Glomerular endothelial cell (primary cell): Measurements from ENCODE around the gene USH2A. TPM values are rescaled to one million over a fixed set of nuclear protein-coding genes. Genes with fewer than 3 reads are reported as not detected.
"Not testable (repeated sequence)": the region's sequence is repeated elsewhere in the genome, so short reads cannot be mapped to it uniquely, and the experiment has no call there.

Source experiments
- DNase-seq: peaks from one replicate; pipeline ENCODE4 v3.0.0-alpha.2; 2011; ENCODE audit warnings: low read depth, low spot score; ENCODE audit errors: extremely low read depth
- total RNA-seq: library from RNA; depleted of rRNA; stranded (reverse); fragments of >200 nt; gene quantifications from 2 replicates; pipeline ENCODE4 v1.2.3, GENCODE V29; 2015

USH2A gene
- total RNA-seq, 1 donor from 2014 or later = not detected

- DNase-seq = no peak
Measured at GRCh38 chr1:216416488-216416887, 6.8 kb downstream of the USH2A start.

- DNase-seq = no peak
Measured at GRCh38 chr1:216410026-216410425, 13.2 kb downstream of the USH2A start.

- DNase-seq = no peak
Measured at GRCh38 chr1:216390956-216391355, 32.3 kb downstream of the USH2A start.

DNA sequence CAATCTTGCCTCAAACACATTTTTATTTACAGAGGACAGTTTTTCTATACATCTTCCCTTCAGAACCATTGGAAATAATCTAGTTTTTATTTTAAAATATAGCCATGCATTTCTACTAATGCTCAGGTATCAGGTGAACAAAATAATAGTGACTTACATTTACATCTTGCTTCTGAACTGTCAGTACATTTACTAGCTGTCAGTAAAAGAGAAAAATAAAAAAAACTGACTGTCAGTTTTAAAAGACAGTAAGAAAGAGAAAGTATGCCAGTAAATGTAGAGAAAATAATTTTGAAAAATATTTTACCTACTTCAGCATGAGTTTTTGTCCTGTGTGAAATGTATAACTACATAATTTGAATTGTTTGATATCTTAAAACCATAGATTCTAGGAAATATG, 33.5 kb downstream of the USH2A start:
- DNase-seq = no peak

GRCh38 chr1:216388558-216388957, 34.7 kb downstream of the USH2A start:
- no peak for DNase-seq

DNA sequence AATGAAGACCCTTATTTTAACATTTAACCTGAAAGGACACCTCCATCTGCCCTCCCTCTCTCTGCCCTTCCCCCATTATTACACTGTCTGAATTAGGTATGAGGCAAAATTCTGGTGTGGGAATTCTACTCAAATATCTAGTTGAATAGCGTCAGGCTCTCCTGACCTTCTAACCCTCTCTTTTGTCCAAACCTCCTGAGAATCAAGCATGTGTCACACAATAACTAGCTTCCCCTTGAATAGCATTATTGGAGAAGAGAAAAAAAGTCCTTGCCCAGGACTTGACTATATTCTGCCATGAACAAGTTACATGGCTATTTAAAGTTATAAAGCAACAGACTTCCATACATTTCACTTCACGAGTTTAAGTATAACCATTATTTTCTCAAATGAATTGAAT, 35.5 kb downstream of the USH2A start:
- no peak for DNase-seq

DNA sequence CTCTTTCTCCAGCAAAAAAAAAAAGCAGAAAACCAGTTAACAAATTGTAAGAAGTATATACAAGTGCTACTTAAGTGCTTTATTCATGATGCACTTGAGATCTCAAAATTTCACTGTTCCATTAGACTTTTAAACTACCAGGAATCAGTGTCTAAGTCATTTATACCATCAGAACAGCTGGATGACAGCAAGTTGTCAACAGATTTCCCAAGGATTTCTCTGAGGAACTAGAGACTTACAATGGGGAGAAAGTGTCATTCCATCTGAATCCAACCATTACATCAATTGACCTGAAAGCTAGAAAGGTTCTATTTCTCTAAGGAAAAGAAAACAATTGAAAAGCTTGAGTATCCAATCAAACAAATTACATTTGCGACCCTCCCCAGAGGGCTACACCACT, 43.8 kb downstream of the USH2A start:
- no peak for DNase-seq

DNA sequence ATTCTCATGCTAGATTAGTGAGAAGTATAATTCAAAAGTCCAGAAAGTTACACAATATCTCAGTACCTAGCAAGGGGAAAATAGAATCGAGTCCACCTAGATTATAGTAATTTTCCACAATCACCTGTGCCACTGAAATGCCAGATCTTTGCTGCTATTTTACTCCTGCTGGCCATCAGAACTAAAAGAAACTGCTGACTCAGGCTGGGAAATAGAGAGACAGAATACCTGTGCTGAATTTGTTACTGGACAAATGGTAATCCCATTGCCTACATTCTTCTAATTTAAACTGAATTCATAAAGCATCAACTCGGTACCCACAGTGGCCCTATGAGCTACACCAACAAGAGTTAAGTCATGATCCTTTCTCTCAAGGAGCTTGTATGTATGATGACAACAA, 55.0 kb downstream of the USH2A start:
- no peak for DNase-seq

DNA sequence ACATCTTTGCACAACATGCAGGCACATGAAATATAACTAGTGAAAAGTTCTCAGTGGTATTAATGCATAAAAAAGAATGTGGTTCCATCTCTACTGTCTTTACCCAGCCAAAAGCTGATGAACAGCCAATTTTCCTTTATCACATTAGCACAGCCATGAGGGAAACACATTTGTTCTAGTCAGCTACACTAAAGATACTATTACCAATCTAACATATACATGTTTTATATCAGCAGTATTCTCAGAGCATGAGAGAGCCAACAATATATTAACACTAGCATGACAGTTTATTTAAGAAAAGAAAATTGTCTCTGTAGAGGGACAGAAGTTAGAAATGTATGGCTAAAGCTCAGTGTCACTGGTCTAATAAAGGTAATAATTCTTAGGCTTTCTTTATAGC, 56.3 kb downstream of the USH2A start:
- DNase-seq = no peak

DNA sequence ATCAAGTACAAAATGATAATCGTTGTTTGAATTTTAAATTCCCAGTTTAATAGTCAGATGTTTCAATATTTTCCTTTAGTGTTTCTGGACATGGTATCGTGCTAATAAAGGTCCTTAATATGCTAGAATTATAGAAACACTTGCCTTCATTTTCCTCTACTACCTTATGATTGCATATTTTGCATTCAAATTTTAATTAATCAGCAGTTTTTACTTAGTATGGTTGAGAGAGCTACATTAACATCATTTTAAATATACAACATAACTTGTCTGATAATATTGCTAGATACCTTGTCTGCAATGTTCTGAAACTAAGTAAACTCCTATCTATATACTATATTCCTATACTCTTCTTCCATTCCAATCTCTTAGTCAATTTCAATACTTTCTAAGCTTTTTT, 66.3 kb downstream of the USH2A start:
- no peak for DNase-seq

GRCh38 chr1:216350186-216350585, 73.1 kb downstream of the USH2A start:
- no peak for DNase-seq

GRCh38 chr1:216346526-216346925, 76.7 kb downstream of the USH2A start:
- no peak for DNase-seq

- not testable (repeated sequence) for DNase-seq
Measured at GRCh38 chr1:216340542-216340941, 82.7 kb downstream of the USH2A start.

DNA sequence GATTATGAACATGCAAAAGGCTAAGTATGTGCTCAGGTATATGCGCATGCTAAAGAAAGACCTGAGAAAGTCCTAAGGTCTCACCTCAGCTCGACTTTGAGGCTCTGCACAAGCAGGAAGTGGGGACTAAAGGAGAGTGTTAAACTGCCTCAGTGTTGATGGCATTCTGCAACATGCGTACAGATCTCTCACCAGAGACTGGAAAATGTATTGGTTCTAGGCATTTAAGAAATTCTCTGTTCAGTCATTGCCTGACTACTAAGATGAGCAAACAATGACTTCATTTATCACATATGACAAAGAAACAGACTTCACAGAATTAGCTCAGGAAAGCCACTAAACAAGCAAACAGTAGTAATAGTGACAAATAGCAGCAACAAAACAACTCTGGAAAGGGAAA, 90.8 kb downstream of the USH2A start:
- DNase-seq = no peak

GRCh38 chr1:216332003-216332402, 91.2 kb downstream of the USH2A start:
- no peak for DNase-seq

- no peak for DNase-seq
Measured at GRCh38 chr1:216331211-216331610, 92.0 kb downstream of the USH2A start.

DNA sequence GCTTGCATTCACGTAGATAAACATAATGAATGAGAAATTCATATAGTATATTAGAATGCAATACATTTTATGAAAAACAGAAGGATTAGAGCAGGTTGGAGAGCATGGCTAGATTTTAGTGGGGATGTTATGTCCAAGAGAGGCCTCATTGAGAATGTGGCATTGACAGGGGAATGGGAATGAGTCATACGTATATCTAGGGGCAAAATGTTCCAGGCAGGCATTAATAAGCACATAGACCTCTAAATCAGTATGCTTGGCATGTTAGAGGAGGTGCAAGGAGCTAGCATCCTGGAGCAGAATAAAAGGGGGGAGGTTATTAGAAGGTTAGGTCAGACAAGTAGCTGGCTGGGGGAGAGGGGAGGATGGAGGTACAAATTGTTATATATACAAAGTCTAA, 93.0 kb downstream of the USH2A start:
- DNase-seq = no peak

DNA sequence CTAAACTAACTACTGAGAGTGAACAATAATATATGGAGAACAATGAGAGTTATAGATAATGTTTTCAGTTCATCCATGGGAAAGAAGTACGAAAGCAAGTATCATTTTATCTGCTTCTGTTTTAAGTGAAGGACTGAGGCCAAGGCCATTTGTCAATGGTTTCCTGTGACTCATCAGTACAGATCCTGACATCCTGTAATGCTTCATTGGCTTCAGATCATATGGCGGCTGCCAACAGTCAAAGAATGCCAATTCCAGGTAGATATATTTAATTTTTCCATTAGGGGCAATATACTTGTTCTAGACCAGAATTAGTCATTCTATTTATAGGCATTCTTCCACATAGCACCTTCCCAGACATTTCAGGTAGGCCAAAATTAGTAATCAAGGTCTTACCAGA, 97.3 kb downstream of the USH2A start:
- DNase-seq = no peak

- DNase-seq = no peak
Measured at GRCh38 chr1:216325336-216325735, 97.9 kb downstream of the USH2A start.

DNA sequence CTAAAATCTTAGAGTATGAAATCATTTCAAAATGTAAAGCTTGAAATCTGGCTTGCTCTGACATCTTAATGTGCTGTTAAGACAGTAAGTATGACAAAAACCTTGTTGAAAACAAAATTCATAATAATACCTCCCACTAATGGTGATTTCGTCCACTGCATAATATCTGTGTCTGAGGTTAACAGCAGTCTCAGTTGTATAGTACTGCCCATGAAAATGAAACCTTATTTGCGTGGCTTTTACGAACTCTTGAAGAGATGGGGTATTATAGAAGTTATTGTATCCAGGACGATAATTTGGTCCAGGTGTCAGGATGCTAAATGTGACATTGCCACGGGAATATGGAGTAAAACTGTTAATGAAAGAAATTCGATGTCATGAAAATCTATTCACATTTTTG, 99.9 kb downstream of the USH2A start:
- no peak for DNase-seq

GRCh38 chr1:216314379-216315095, 108.7 kb downstream of the USH2A start:
- no peak for DNase-seq

GRCh38 chr1:216310776-216311175, 112.5 kb downstream of the USH2A start:
- no peak for DNase-seq

- DNase-seq = no peak
Measured at GRCh38 chr1:216306830-216307229, 116.4 kb downstream of the USH2A start.
